Measurements from ENCODE around the gene RMND5A.

GRCh38 chr2:86675511-86676015 lies 44.5 kb upstream of the RMND5A start:
- no peak for TF ChIP-seq ZNF624 (tag by site-specific recombination; IDR thresholded peaks at IDR 0.05)
- TF ChIP-seq, protein P1, sequence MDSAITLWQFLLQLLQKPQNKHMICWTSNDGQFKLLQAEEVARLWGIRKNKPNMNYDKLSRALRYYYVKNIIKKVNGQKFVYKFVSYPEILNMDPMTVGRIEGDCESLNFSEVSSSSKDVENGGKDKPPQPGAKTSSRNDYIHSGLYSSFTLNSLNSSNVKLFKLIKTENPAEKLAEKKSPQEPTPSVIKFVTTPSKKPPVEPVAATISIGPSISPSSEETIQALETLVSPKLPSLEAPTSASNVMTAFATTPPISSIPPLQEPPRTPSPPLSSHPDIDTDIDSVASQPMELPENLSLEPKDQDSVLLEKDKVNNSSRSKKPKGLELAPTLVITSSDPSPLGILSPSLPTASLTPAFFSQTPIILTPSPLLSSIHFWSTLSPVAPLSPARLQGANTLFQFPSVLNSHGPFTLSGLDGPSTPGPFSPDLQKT (IDR thresholded peaks at IDR 0.05; ENCODE audit: borderline replicate concordance, low read depth, low read length): no peak
- TF ChIP-seq, protein P2, sequence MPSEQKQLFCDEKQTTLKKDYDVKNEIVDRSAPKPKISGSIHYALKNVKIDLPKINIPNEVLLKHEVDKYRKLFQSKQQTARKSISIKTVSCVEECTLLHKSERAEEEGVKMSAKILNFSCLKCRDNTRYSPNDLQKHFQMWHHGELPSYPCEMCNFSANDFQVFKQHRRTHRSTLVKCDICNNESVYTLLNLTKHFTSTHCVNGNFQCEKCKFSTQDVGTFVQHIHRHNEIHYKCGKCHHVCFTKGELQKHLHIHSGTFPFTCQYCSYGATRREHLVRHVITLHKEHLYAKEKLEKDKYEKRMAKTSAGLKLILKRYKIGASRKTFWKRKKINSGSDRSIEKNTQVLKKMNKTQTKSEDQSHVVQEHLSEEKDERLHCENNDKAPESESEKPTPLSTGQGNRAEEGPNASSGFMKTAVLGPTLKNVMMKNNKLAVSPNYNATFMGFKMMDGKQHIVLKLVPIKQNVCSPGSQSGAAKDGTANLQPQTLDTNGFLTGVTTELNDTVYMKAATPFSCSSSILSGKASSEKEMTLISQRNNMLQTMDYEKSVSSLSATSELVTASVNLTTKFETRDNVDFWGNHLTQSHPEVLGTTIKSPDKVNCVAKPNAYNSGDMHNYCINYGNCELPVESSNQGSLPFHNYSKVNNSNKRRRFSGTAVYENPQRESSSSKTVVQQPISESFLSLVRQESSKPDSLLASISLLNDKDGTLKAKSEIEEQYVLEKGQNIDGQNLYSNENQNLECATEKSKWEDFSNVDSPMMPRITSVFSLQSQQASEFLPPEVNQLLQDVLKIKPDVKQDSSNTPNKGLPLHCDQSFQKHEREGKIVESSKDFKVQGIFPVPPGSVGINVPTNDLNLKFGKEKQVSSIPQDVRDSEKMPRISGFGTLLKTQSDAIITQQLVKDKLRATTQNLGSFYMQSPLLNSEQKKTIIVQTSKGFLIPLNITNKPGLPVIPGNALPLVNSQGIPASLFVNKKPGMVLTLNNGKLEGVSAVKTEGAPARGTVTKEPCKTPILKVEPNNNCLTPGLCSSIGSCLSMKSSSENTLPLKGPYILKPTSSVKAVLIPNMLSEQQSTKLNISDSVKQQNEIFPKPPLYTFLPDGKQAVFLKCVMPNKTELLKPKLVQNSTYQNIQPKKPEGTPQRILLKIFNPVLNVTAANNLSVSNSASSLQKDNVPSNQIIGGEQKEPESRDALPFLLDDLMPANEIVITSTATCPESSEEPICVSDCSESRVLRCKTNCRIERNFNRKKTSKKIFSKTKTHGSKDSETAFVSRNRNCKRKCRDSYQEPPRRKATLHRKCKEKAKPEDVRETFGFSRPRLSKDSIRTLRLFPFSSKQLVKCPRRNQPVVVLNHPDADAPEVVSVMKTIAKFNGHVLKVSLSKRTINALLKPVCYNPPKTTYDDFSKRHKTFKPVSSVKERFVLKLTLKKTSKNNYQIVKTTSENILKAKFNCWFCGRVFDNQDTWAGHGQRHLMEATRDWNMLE (tag by site-specific recombination; conservative IDR thresholded peaks at IDR 0.05; ENCODE audit: low read depth): no peak
- TF ChIP-seq ZBTB21 (tag by site-specific recombination; IDR thresholded peaks at IDR 0.05): no peak
- no peak for TF ChIP-seq ZNF501 (tag by site-specific recombination; IDR thresholded peaks at IDR 0.05)
- no peak for TF ChIP-seq CTCF (tag by site-specific recombination; IDR thresholded peaks at IDR 0.05)
- no peak for TF ChIP-seq ZNF530 (tag by site-specific recombination; IDR thresholded peaks at IDR 0.05; ENCODE audit: low read depth)
- TF ChIP-seq, protein P3, sequence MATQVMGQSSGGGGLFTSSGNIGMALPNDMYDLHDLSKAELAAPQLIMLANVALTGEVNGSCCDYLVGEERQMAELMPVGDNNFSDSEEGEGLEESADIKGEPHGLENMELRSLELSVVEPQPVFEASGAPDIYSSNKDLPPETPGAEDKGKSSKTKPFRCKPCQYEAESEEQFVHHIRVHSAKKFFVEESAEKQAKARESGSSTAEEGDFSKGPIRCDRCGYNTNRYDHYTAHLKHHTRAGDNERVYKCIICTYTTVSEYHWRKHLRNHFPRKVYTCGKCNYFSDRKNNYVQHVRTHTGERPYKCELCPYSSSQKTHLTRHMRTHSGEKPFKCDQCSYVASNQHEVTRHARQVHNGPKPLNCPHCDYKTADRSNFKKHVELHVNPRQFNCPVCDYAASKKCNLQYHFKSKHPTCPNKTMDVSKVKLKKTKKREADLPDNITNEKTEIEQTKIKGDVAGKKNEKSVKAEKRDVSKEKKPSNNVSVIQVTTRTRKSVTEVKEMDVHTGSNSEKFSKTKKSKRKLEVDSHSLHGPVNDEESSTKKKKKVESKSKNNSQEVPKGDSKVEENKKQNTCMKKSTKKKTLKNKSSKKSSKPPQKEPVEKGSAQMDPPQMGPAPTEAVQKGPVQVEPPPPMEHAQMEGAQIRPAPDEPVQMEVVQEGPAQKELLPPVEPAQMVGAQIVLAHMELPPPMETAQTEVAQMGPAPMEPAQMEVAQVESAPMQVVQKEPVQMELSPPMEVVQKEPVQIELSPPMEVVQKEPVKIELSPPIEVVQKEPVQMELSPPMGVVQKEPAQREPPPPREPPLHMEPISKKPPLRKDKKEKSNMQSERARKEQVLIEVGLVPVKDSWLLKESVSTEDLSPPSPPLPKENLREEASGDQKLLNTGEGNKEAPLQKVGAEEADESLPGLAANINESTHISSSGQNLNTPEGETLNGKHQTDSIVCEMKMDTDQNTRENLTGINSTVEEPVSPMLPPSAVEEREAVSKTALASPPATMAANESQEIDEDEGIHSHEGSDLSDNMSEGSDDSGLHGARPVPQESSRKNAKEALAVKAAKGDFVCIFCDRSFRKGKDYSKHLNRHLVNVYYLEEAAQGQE (tag by site-specific recombination; IDR thresholded peaks at IDR 0.05): no peak
- TF ChIP-seq ZNF292 (tag by site-specific recombination; IDR thresholded peaks at IDR 0.05; ENCODE audit: borderline replicate concordance, low read depth): no peak
- TF ChIP-seq ZNF777 (tag by site-specific recombination; IDR thresholded peaks at IDR 0.05; ENCODE audit: borderline replicate concordance): no peak
- TF ChIP-seq ZEB2 (tag by site-specific recombination; IDR thresholded peaks at IDR 0.05): no peak
- TF ChIP-seq ZNF202 (tag by site-specific recombination; IDR thresholded peaks at IDR 0.05; ENCODE audit: borderline replicate concordance): no peak
- no peak for TF ChIP-seq SCRT2 (tag by site-specific recombination; IDR thresholded peaks at IDR 0.05)
- TF ChIP-seq GLI4 (tag by site-specific recombination; IDR thresholded peaks at IDR 0.05): no peak
